Measurements from ENCODE around the gene TMOD2.

TMOD2 gene

GRCh38 chr15:51718746-51719145 is 32.7 kb upstream of the TMOD2 start:
- H3K4me3 ChIP-seq (ENCODE audit: low read depth, low read length), result no peak overlapping the region
- no peak for TF ChIP-seq CTCF (IDR thresholded peaks at IDR 0.05)
- no peaks in the 10 kb centered on the region for H3K27me3 ChIP-seq (ENCODE audit: control insufficient read depth, insufficient read depth, low read length)
- H3K4me2 ChIP-seq (ENCODE audit: low read length), result no peak overlapping the region
- H3K27ac ChIP-seq, result no peak overlapping the region
- H3K36me3 ChIP-seq (ENCODE audit: control insufficient read depth, insufficient read depth, low read length), result no peaks in the 10 kb centered on the region
- H3K9ac ChIP-seq, result no peak overlapping the region
- H2AFZ ChIP-seq, result no peak overlapping the region
- no peaks in the 10 kb centered on the region for H3K9me3 ChIP-seq (ENCODE audit: control insufficient read depth, low read length)
- no peaks in the 10 kb centered on the region for H3K4me1 ChIP-seq
- H3K79me2 ChIP-seq, result no peaks in the 10 kb centered on the region

- no peak overlapping the region for H3K4me3 ChIP-seq (ENCODE audit: low read depth, low read length)
- H3K9ac ChIP-seq, result no peak overlapping the region
- no peaks in the 10 kb centered on the region for H3K27me3 ChIP-seq (ENCODE audit: control insufficient read depth, insufficient read depth, low read length)
- no peaks in the 10 kb centered on the region for H3K79me2 ChIP-seq
- no peak overlapping the region for H3K4me2 ChIP-seq (ENCODE audit: low read length)
- TF ChIP-seq CTCF (IDR thresholded peaks at IDR 0.05), result no peak
- H3K4me1 ChIP-seq, result no peaks in the 10 kb centered on the region
- H3K27ac ChIP-seq, result no peak overlapping the region
- H2AFZ ChIP-seq, result no peak overlapping the region
- H3K9me3 ChIP-seq (ENCODE audit: control insufficient read depth, low read length), result no peaks in the 10 kb centered on the region
- H3K36me3 ChIP-seq (ENCODE audit: control insufficient read depth, insufficient read depth, low read length), result no peaks in the 10 kb centered on the region
These were observed 31.0 kb upstream of the TMOD2 start for GRCh38 chr15:51720201-51720995.

- Histone ChIP-seq H3K79me2 (no peaks in the 10 kb centered on the region), H3K27ac (no peak overlapping the region), H3K27me3 (ENCODE audit: control insufficient read depth, insufficient read depth, low read length) (no peaks in the 10 kb centered on the region)
These were observed 30.0 kb upstream of the TMOD2 start for GRCh38 chr15:51721199-51721960.

GRCh38 chr15:51724199-51724598 is 27.2 kb upstream of the TMOD2 start:
- H3K4me2 ChIP-seq (ENCODE audit: low read length), result no peak overlapping the region
- no peak overlapping the region for H3K27ac ChIP-seq
- no peak overlapping the region for H2AFZ ChIP-seq
- H3K4me3 ChIP-seq (ENCODE audit: low read depth, low read length), result no peak overlapping the region
- TF ChIP-seq CTCF (IDR thresholded peaks at IDR 0.05), result no peak
- H3K4me1 ChIP-seq, result no peaks in the 10 kb centered on the region
- no peaks in the 10 kb centered on the region for H3K9me3 ChIP-seq (ENCODE audit: control insufficient read depth, low read length)
- no peaks in the 10 kb centered on the region for H3K36me3 ChIP-seq (ENCODE audit: control insufficient read depth, insufficient read depth, low read length)
- no peaks in the 10 kb centered on the region for H3K79me2 ChIP-seq
- H3K9ac ChIP-seq, result no peak overlapping the region
- no peaks in the 10 kb centered on the region for H3K27me3 ChIP-seq (ENCODE audit: control insufficient read depth, insufficient read depth, low read length)

More at GRCh38 chr15:51721199-51721960, 30.0 kb upstream of the TMOD2 start:
- no peaks in the 10 kb centered on the region for H3K36me3 ChIP-seq (ENCODE audit: control insufficient read depth, insufficient read depth, low read length)
- no peak overlapping the region for H3K4me2 ChIP-seq (ENCODE audit: low read length)
- no peaks in the 10 kb centered on the region for H3K4me1 ChIP-seq
- H2AFZ ChIP-seq, result no peak overlapping the region
- no peak for TF ChIP-seq CTCF (IDR thresholded peaks at IDR 0.05)
- H3K9ac ChIP-seq, result no peak overlapping the region
- no peak overlapping the region for H3K4me3 ChIP-seq (ENCODE audit: low read depth, low read length)
- no peaks in the 10 kb centered on the region for H3K9me3 ChIP-seq (ENCODE audit: control insufficient read depth, low read length)
